Limb (tissue), 2 donors: Measurements from ENCODE around the gene GPRC5B.

ENCODE experiments used
- DNase-seq, 2 donors: peaks; one replicate each; pipeline ENCODE4 v3.0.0-alpha.2; 2016; ENCODE audit errors: extremely low spot score in 2 of 2

GPRC5B gene, protein sequence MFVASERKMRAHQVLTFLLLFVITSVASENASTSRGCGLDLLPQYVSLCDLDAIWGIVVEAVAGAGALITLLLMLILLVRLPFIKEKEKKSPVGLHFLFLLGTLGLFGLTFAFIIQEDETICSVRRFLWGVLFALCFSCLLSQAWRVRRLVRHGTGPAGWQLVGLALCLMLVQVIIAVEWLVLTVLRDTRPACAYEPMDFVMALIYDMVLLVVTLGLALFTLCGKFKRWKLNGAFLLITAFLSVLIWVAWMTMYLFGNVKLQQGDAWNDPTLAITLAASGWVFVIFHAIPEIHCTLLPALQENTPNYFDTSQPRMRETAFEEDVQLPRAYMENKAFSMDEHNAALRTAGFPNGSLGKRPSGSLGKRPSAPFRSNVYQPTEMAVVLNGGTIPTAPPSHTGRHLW

GRCh38 chr16:19884611-19885450 lies at the start of gene GPRC5B:
TSS of gene GPRC5B (minus strand) at chr16:19884848. CDS start at chr16:19872845, 12,003 bp downstream.
- peak; percentile 4 to 84 for DNase-seq

GRCh38 chr16:19933740-19934139 lies 49.1 kb upstream of the GPRC5B start:
- no peak for DNase-seq

DNA sequence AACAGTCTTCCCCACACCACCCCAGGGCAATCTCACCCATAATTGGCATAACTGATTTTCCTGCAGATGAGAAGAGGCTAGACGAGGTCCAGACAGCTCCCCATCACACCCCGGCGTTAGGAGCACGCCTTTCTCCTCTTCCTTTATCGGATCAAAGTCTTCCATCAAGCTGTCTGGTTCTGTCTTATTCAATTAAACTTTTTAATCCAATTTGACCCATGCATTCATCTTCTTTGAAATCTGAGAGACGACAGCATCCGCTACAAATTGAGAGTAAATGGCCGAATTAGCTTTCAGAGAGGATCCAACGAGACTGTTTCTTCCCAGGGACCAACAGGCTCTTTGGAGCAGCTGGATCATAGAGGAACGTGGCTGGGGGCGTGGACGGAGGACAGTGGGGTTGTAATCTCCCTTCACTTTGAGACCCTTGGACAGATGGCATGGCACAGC lies 44.4 kb upstream of the GPRC5B start:
- no peak for DNase-seq

- no peak for DNase-seq
Observed at GRCh38 chr16:19928432-19928831, 43.8 kb upstream of the GPRC5B start.

DNA sequence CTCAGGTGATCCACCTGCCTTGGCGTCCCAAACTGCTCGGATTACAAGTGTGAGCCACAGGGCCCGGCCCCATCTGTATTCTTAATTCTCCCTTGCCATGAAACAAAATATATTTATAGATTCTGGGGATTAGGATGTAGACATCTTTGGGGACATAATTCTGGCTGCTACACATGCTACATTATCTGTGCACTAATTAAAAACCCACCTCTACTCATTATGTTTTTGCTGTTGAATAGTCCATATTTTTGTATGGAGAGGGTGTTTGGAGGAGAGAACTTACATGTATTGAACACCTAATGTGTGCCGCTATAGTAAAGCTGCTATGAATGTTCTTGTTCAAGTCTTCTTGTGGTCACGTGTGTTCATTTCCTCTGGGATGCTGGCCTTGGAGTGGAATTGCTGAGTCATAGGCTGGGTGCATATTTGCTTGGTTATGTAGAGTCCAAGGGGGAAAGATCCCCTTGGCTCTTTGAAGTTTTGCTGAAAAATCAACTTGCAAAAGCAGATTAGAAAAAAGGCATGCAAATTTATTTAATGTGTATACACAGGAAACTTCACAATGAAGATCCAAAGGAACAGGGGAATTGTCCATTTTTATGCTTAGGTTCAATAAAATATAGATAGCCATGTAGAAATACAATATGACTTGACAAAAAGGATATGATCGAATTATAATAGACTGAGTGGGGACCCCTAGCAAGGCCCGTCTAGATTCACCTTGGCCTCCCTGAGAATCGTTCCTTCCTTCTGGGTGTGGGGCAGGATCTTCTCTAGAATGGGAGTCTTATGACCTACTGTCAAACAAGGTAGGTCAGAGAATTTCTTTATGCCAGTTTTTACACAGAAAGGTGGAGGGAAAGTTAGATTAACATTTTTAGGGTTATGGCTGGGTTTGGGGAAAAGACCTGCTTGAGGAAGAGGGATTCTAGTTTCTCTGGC lies 42.1 kb upstream of the GPRC5B start:
- DNase-seq: no peak

DNA sequence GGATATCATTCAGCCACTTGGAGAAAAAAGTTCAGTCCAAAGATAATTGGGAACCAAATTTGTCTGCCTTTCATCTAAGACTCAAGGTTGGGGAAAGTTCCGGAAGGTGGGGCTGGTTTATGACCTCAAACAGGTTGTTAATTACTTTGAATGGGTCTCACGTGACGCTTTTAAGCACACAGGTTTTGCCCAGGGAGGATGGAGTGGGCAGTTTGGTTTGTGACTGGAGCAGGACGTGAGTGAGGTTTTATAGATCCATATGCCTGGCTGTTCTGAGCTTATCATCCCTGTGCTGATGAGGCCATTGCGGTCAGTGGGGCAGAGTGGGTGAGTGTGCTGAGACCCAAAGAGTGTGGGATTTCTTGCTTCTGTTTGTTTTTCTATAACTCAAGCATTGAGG lies 38.7 kb upstream of the GPRC5B start:
- no peak for DNase-seq

DNA sequence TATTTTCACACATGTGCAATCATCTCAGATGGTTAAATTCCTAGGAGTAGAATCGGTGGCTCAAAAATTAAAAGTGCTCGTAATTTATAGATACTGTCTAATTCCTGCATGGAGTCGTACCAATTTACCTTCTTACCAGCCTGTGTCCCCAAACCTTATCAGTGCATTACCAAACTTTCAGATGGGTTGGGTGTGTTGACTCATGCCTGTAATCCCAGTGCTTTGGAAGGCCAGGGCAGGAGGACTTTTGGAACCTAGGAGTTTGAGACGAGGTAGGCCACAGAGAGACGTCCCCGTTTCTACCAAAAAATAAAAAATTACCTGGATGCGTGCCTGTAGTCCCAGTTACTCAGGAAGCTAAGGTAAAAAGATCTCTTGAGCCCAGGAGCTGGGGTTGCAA lies 34.5 kb upstream of the GPRC5B start:
- no peak for DNase-seq

- DNase-seq: no peak
Observed at GRCh38 chr16:19916064-19916463, 31.4 kb upstream of the GPRC5B start.

GRCh38 chr16:19914877-19915276 lies 30.2 kb upstream of the GPRC5B start:
- no peak for DNase-seq

- no peak for DNase-seq
Observed at GRCh38 chr16:19913340-19913645, 28.6 kb upstream of the GPRC5B start.

- DNase-seq: no peak
Observed at GRCh38 chr16:19912455-19913339, 28.0 kb upstream of the GPRC5B start.

- no peak for DNase-seq
Observed at GRCh38 chr16:19911747-19912454, 27.3 kb upstream of the GPRC5B start.

DNA sequence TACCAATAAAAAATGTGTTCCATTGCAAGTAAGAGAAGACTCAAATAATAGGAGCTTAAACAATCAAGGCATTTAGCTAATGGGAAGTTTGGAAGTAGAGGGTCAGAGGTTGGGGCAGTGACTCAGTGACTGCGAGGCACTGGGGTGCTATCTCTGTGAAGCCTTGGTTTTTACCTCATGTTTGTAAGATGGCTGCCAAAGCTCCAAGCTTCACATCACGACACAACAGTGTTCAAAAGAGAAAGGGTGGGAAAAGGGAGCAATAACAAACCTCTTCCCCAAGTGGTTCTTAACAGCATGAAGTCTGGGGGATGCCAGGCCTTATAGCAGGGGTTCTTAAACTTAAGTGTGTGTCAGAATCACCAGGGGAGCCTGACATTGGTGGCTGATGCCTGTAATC lies 26.6 kb upstream of the GPRC5B start:
- DNase-seq: no peak

GRCh38 chr16:19909750-19910322 lies 25.2 kb upstream of the GPRC5B start:
- DNase-seq: no peak

- DNase-seq: no peak
Observed at GRCh38 chr16:19908921-19909320, 24.3 kb upstream of the GPRC5B start.

DNA sequence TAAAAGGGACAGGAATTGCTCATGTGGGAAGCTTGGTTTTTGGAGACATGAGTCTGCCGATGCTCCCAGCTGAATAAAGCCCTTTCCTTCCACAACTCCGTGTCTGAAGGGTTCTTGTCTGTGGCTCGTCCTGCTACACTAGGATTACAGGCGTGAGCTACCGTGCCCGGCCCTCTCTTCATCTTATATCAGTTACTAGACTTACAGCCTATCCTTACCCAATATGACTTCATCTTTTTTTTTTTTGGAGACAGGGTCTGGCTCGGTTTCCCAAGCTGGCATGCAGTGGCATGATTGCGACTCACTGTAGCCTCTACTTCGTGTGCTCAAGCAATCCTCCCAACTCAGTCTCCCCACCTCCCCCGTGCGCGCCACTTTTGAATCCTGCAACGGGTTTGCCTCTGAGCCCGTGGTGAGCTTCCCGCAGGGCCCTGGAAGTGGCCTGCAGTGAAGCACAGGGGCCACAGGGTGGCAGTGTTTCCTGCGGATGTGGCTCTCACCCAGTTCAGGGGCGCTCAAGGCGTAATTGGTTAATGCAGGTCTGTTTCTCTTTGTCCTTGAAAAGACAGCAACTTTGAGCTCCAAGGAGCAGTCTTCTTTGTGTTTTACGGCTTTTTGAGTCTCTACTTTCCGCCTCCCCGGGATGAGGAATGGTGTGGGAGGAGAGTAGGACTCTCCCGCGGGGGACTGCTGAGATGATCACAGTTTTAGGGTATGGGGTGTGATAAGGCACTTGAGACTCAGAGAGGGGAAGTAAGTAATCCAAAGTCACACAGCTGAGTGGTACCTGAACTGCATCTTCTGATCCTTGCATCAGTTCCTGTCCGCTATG lies 22.7 kb upstream of the GPRC5B start:
- DNase-seq: peak; percentile 65 to 85

GRCh38 chr16:19901164-19901563 lies 16.5 kb upstream of the GPRC5B start:
- DNase-seq: no peak

DNA sequence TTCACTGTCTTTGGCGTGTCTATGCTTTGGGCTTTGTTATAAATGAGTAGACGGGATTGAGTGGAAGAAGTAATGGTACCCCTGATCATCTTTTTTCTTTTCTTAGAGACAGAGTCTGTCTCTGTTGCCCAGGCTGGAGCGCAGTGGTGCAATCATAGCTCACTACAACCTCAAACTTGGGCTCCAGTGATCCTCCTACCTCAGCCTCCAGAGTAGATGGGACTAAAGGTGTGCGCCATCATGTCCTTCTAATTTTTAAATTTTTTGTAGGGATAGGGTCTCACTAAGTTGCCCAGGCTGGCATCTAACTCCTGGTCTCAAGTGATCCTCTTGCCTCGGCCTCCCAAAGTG lies 14.9 kb upstream of the GPRC5B start:
- no peak for DNase-seq
